ENCODE data around the gene ADK. TPM values are rescaled to one million over a fixed set of nuclear protein-coding genes. Genes with fewer than 3 reads are reported as not detected.
A peak's percentile ranks its signal among the peaks of the same experiment; 100 is the strongest.
"Not testable (repeated sequence)": the region's sequence is repeated elsewhere in the genome, so short reads cannot be mapped to it uniquely, and the experiment has no call there.

The ADK gene
- total RNA-seq, 1 donor from 2014 or later, result 47.4 TPM

DNA sequence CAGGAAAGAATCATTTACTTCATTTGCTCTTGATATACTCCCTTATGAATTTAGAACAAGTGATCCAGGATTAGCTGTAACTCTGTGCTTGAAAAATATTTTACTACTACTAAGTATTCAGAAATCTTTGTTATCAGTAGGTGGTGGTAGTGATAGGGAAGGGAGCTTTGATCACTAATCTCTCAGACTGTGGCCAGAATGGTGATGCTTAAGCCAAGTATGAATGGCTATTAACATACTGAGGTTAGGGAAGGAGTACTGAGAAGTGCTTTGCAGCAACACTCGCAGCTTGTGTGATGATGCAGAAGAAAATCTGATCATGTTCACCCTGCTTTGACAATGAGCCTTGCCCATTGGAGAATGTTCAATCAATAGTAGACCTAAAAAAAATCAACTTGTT is 29.7 kb upstream of the ADK start:
- intact Hi-C loops (cut with micrococcal nuclease), result no loop called here
- H3K27me3 Mint-ChIP-seq (ENCODE audit: insufficient read depth), result no peaks in the 10 kb centered on the region
- no peak overlapping the region for H3K4me3 Mint-ChIP-seq
- H3K36me3 Mint-ChIP-seq (ENCODE audit: low read depth), result peaks cover 63% of the 10 kb centered on the region
- peaks cover 36% of the 10 kb centered on the region for H3K4me1 Mint-ChIP-seq (ENCODE audit: low read depth)
- H3K27ac Mint-ChIP-seq, result no peak overlapping the region
- H3K9me3 Mint-ChIP-seq, result no peaks in the 10 kb centered on the region
- no peak for DNase-seq (ENCODE audit: low spot score)

DNA sequence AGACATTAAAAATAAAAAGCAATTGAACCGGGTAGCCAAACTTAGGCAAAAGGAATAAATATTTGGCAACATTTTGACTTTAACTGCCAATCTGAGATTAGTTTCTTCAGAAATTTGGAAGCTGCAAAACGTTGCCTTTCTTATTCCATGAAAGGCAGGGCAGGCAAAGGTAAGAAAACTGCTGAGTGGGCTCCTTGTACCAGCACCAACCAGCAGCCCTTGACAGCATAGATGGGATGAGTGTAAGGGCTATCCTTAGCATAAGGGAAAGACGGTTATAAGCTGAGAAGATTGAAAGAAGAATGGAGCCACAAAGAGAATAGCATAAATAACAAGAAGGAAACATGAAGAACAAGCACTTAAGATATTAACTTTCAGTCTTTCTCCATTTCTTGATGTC is 29.0 kb upstream of the ADK start:
- Mint-ChIP-seq H3K9me3 (no peaks in the 10 kb centered on the region), H3K4me1 (ENCODE audit: low read depth) (peaks cover 35% of the 10 kb centered on the region), H3K27me3 (ENCODE audit: insufficient read depth) (no peaks in the 10 kb centered on the region), H3K36me3 (ENCODE audit: low read depth) (peaks cover 60% of the 10 kb centered on the region), H3K4me3 (no peak overlapping the region), H3K27ac (no peak overlapping the region)
- intact Hi-C loops (cut with micrococcal nuclease), result no loop called here
- DNase-seq (ENCODE audit: low spot score), result no peak

DNA sequence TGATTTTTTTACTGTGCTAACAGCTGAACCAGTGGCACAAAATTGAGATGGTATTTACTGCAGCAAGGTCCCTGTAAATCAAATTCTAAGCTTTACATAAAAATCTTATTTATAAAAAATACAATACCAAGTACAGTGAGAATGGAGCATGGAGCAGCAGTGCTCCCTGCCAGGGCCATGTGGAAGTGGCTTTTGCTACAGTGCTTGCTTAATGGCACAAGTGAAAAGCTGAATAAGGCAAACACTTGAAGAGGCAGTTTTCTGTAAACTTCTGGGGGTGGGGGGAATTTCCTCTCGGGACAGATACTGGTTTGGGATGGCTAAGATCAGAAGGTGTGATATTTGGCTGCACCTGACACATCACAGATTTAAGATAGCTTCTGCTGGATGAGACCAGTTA is 27.9 kb upstream of the ADK start:
- H3K4me3 Mint-ChIP-seq, result no peak overlapping the region
- H3K27me3 Mint-ChIP-seq (ENCODE audit: insufficient read depth), result no peaks in the 10 kb centered on the region
- intact Hi-C loops (cut with micrococcal nuclease), result no loop called here
- H3K27ac Mint-ChIP-seq, result peak overlapping the region; percentile 52
- DNase-seq (ENCODE audit: low spot score), result no peak
- H3K36me3 Mint-ChIP-seq (ENCODE audit: low read depth), result peaks cover 55% of the 10 kb centered on the region
- no peaks in the 10 kb centered on the region for H3K9me3 Mint-ChIP-seq
- H3K4me1 Mint-ChIP-seq (ENCODE audit: low read depth), result peaks cover 25% of the 10 kb centered on the region

DNA sequence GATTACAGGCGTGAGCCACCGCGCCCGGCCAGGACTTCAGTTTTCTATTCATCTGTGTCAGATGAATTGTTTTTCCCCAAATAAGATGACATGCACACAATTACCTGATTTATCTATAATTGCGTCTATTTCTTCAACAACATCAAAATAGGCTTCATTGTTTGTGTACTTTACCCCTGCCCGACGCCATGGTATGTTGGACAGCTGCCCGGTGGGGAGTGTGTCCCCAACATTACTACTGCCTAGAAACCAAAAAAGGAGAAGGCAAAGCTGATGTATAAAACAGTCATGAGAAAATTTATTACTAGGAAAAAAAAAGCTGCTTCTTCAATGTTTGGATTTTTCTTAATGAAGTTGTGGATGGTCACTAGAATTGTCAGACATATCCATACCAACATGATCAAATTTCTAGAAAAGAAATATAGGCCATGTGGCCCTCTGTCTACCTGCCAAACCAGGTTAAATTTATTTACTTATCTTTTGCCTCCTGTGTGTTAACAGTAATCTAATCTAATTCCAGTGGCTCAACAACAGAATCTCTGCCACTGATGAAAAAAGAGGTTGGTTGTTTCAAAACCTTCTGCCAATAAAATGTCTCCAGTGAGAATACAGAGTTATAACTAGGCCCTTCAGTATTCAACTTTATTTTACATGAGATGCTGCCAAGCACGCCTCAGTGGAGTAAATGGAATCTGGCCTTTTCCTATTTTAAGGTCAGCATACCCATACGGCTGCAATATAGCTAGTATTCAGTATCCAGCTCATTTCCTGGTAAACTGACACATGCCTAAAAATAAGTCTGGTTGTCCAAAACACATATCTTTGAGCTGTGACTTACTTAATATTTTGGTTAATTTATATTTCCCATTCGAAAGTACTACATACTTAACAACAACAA is 16.8 kb upstream of the ADK start:
- Mint-ChIP-seq H3K36me3 (ENCODE audit: low read depth) (peaks cover 45% of the 10 kb centered on the region), H3K27me3 (ENCODE audit: insufficient read depth) (no peaks in the 10 kb centered on the region), H3K4me3 (no peak overlapping the region), H3K9me3 (no peaks in the 10 kb centered on the region), H3K4me1 (ENCODE audit: low read depth) (no peaks in the 10 kb centered on the region), H3K27ac (peak overlapping the region; percentile 48)
- intact Hi-C loops (cut with micrococcal nuclease), result no loop called here
- no peak for DNase-seq (ENCODE audit: low spot score)

DNA sequence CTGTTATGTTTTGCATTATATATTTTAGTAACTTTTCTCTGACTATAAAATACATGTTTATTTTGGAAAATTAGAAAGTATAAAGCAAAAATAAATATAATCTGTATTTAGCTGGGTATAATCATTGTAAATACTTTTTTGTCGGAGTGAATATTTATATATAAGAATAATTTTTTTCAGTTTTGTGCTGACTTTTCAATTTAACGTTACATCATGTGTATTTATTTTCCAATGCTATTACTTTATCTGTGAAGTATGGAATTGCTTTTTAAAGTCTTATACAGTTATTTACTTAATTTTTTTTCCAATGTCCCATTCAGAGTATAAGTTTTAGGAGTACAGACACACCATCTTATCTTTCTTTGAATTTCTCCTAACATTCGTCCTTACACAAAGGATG is 15.6 kb upstream of the ADK start:
- intact Hi-C loops (cut with micrococcal nuclease), result no loop called here
- Mint-ChIP-seq H3K9me3 (no peaks in the 10 kb centered on the region), H3K27me3 (ENCODE audit: insufficient read depth) (no peaks in the 10 kb centered on the region), H3K27ac (no peak overlapping the region), H3K36me3 (ENCODE audit: low read depth) (peaks cover 42% of the 10 kb centered on the region), H3K4me3 (no peak overlapping the region), H3K4me1 (ENCODE audit: low read depth) (no peaks in the 10 kb centered on the region)
- DNase-seq (ENCODE audit: low spot score), result no peak

DNA sequence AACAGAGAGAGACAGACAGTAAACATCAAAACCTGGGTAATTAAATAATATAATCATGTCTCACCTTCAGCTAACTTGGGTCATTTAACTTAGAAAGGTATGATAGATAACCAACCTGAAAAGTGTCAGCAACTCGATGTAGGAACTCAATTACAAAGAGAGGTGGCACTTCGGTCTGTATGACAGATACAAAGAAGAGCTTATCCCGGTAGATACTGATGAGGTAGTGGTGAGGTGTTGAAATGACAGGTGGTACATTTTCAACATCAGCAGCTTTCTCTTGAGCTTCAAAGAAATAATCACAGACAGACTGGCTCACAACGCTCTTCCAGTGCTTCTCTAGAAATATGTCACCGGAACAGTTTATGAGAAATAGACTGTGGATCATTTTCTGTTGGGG is 13.0 kb upstream of the ADK start:
- intact Hi-C loops (cut with micrococcal nuclease), result no loop called here

DNA sequence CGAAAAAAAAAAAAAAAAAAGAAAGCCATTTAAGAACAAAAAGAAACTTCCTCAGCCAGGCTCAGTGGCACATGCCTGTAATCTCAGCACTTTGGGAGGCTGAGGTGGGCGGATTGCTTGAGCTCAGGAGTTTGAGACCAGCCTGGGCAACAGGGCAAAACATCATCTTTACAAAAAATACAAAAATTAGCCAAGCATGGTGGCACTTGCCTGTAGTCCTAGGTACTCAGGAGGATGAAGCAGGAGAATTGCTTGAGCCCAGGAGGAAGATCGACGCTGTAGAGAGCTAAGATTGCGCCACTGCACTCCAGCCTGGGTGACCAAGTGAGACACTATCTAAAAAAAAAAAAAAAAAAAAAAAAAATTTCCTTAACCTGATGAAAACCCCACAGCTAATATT is 12.4 kb upstream of the ADK start:
- H3K36me3 Mint-ChIP-seq (ENCODE audit: low read depth), result peaks cover 30% of the 10 kb centered on the region
- DNase-seq (ENCODE audit: low spot score); H3K9me3 Mint-ChIP-seq; H3K4me1 Mint-ChIP-seq (ENCODE audit: low read depth); intact Hi-C loops (cut with micrococcal nuclease); H3K27ac Mint-ChIP-seq; H3K4me3 Mint-ChIP-seq; H3K27me3 Mint-ChIP-seq (ENCODE audit: insufficient read depth): not testable (repeated sequence)

More for the DNA sequence above, 13.0 kb upstream of the ADK start:
- Mint-ChIP-seq H3K4me3 (no peak overlapping the region), H3K4me1 (ENCODE audit: low read depth) (no peaks in the 10 kb centered on the region), H3K9me3 (no peaks in the 10 kb centered on the region), H3K27me3 (ENCODE audit: insufficient read depth) (no peaks in the 10 kb centered on the region), H3K36me3 (ENCODE audit: low read depth) (peaks cover 33% of the 10 kb centered on the region), H3K27ac (no peak overlapping the region)
- no peak for DNase-seq (ENCODE audit: low spot score)

DNA sequence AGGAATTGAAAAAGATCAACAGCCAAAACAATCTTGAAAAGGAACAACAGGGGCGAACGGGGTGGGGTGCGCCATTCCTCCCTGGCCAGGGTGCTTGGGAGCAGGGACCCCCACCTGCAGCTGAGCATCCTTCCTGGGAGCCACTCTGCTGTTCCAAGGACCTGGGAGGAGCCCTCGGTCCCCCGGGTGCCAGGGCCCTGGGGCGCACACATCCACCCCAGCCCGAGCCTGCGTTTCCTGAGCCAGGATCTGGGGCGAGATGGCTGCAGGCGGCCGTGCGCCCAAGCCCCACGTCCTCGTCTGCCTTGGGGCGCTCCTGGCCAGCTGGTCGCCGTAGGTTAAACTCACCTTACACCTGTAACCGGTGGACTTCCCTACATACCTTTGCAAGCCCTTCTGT is 11.0 kb upstream of the ADK start:
- Mint-ChIP-seq H3K9me3 (no peaks in the 10 kb centered on the region), H3K4me3 (no peak overlapping the region), H3K36me3 (ENCODE audit: low read depth) (peaks cover 19% of the 10 kb centered on the region), H3K27ac (no peak overlapping the region), H3K27me3 (ENCODE audit: insufficient read depth) (no peaks in the 10 kb centered on the region), H3K4me1 (ENCODE audit: low read depth) (no peaks in the 10 kb centered on the region)
- no peak for DNase-seq (ENCODE audit: low spot score)
- intact Hi-C loops (cut with micrococcal nuclease), result no loop called here

DNA sequence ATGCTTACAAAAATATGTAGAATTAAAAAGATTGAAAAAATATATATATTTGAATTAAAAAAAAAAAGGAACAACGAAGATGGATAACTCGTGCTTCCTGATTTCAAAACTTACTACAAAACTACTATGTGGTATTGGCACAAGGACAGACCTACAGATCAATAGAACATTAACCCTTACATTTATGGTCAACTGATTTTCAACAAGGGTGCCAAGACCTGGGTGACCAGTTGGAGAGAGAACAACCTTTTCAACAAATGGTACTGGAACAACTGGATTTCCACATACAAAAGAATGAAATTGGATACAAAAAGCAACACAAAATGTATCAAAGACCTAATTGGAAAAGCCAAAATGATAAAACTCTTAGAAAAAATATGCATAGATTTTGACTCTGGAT is 10.5 kb upstream of the ADK start:
- intact Hi-C loops (cut with micrococcal nuclease), result no loop called here
- Mint-ChIP-seq H3K4me1 (ENCODE audit: low read depth) (peaks cover 3% of the 10 kb centered on the region), H3K27me3 (ENCODE audit: insufficient read depth) (no peaks in the 10 kb centered on the region), H3K9me3 (no peaks in the 10 kb centered on the region), H3K4me3 (no peak overlapping the region), H3K27ac (no peak overlapping the region), H3K36me3 (ENCODE audit: low read depth) (peaks cover 17% of the 10 kb centered on the region)
- DNase-seq (ENCODE audit: low spot score), result no peak

DNA sequence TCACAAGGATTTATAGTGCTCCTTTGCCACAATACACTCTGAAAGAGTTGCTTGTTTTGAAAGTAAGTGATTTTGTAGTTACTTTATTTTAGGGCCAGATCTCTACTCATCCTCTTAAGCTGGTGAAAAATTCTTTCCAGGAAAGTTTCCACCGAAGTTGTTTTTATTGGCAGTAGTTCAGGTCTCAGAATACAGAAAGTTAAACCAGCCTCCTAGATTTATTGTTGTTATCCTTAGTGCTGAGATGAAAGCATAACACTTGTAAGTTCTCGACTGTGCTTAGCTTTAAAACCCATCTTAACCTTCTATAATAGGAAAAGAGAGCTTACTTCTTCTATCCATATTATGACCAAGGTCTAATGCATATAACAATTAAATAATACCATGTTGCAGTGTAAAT is 5.9 kb upstream of the ADK start:
- no peak overlapping the region for H3K27ac Mint-ChIP-seq
- peaks cover 23% of the 10 kb centered on the region for H3K4me1 Mint-ChIP-seq (ENCODE audit: low read depth)
- H3K9me3 Mint-ChIP-seq, result no peaks in the 10 kb centered on the region
- H3K36me3 Mint-ChIP-seq (ENCODE audit: low read depth), result peaks cover 12% of the 10 kb centered on the region
- no peak overlapping the region for H3K4me3 Mint-ChIP-seq
- H3K27me3 Mint-ChIP-seq (ENCODE audit: insufficient read depth), result no peaks in the 10 kb centered on the region
- intact Hi-C loops (cut with micrococcal nuclease), result no loop called here
- no peak for DNase-seq (ENCODE audit: low spot score)

DNA sequence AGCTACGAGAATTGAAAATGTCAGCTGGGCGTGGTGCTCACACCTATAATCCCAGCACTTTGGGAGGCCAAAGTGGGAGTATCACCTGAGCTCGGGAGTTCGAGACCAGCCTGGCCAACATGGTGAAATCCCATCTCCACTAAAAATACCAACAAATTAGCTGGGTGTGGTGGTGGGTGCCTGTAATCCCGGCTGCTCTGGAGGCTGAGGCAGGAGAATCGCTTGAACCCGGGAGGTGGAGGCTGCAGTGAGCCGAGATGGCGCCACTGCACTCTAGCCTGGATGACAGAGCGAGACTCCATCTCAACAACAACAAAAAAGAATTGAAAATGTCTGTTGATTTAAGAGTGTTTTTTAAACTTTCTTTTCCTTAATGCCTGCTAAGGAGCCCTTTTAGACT is 4.0 kb upstream of the ADK start:
- DNase-seq (ENCODE audit: low spot score); H3K27ac Mint-ChIP-seq; H3K27me3 Mint-ChIP-seq (ENCODE audit: insufficient read depth); H3K9me3 Mint-ChIP-seq; H3K4me3 Mint-ChIP-seq; intact Hi-C loops (cut with micrococcal nuclease): not testable (repeated sequence)
- H3K4me1 Mint-ChIP-seq (ENCODE audit: low read depth), result peaks cover 23% of the 10 kb centered on the region
- H3K36me3 Mint-ChIP-seq (ENCODE audit: low read depth), result peaks cover 12% of the 10 kb centered on the region

DNA sequence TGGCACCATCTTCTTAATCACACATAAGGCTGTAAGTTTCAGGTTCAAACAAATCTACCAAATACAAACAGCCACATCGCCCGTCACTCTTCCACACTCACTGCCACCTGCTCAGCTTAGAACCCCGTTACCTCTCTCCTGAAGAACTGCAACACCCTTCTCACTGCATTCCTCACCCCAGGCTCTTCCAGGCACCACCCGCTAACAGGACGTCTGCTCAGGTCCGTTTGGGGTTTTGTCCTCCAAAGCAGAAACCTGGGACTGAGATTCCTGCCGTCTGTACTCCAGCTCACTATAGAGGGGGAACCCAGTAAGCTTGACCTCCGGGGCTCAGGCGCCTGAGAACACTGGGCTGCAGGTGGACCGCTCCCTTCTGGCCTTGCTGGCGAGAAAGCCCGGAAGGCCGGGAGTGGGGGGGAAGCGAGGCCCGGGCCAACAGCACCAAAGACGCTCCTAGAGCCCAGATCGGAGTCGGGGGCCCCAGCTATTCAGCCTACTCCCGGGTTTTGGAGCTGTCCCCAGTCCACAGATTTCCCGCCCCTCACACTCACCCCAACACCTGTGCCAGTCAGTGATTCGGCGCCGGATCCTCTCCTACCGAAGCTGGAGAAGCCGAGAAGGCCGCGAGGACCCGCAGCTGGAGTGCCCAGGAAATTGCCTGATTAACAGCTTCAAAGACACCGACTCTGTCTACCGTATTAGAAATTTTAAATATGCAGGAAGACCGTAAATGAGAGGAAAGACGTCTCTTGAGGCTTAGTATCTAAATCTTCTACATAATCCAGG is 624 bp upstream of the ADK start, which contains the start of gene AP3M1:
AP3M1 (minus strand) TSS at position 625 of the 786 bp plus-strand sequence. CDS start 12,449 bp downstream, outside the sequence.
- Mint-ChIP-seq H3K27ac (peak within 1 kb of the TSS; percentile 69), H3K9me3 (no peaks in the 10 kb centered on the region), H3K4me1 (ENCODE audit: low read depth) (peaks cover 37% of the 10 kb centered on the region), H3K36me3 (ENCODE audit: low read depth) (peaks cover 12% of the 10 kb centered on the region), H3K4me3 (no peak within 1 kb of the TSS), H3K27me3 (ENCODE audit: insufficient read depth) (no peaks in the 10 kb centered on the region)
- intact Hi-C loops (cut with micrococcal nuclease), result loop anchor here (1.0 to 5.0 kb wide), 4 partner anchors 42 to 960 kb away; partner anchors contain the start of genes SAMD8 and VCL
- DNase-seq (ENCODE audit: low spot score), result peak; percentile 77

Data from activated T-helper 1 cell treated with anti-CD3 and anti-CD28 coated beads, Interleukin-12 subunit alpha, Interleukin-12 subunit beta, Interleukin-2, Interleukin-4 antibody, amounts not matched to agents 30 ng/mL and 10 ng/mL and 1 ng/mL, durations not matched to agents 14 hours and 24 hours and 36 hours (primary cell).